Femur (tissue), 1 donor: ENCODE data around the gene JMY.

Source experiments
- DNase-seq: peaks from one replicate; pipeline ENCODE4 v3.0.0-alpha.2; 2017

The JMY gene

GRCh38 chr5:79301046-79301712 lies 65.2 kb downstream of the JMY start:
- DNase-seq, result no peak

DNA sequence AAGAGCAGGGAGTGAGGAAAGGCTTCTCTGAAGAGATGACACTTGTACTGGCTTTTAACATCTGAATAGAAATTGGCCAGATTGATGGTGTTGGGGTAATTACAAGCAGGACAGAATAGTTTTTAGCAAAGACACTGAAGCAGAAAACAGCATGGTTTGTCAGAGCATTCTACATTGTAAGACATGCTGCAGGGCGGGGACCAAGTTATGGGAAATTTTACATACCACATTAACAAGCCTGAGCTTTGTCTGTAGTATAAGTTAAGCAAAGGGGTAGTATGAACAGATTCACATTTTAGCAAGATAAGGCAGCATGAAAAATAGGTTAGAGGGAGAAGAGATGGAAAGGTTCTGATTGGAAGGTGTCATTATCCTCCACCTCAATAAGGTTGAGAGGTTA lies 66.5 kb downstream of the JMY start:
- DNase-seq, result no peak

DNA sequence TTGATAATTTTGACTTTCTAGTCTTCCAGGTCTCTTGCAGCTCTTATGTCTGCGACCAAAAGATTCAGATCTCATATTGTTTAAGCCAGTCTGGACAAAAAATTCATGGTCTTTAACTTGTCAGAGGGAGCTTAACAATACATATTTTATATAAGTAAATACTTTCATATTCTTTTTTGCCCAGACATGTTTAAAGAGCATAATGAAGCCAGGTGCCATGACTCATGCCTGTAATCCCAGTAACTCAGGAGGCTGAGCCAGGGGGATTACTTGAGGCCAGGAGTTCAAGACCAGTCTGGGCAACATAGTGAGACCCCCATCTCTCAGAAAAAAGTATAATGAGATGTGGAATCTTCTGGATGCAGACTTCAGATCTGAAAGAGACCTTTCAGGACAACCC lies 69.8 kb downstream of the JMY start:
- no peak for DNase-seq

GRCh38 chr5:79318935-79319614 lies 83.1 kb downstream of the JMY start:
- DNase-seq, result no peak

DNA sequence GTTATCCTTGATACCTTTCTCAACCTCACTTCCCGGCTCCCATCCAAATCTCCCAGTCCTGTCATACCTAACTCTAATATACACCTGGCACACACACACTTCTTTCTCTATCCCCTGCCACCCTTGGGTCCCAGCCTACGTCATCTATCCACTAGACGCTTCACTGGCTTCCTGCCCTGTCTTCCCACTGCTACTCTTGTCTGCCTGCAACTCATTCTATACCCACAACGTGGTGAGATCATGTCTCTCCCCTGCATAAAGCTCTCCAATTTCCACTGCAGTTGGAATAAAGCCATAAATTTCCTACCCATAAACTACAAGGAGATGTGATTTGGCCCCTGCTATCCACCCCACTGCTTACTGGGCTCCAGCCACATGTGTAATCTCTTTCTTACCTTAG lies 93.5 kb downstream of the JMY start:
- DNase-seq, result no peak

GRCh38 chr5:79330071-79330470 lies 94.1 kb downstream of the JMY start:
- no peak for DNase-seq

GRCh38 chr5:79333852-79334557 lies 98.1 kb downstream of the JMY start:
- DNase-seq, result no peak

- DNase-seq, result no peak
Observed at GRCh38 chr5:79346420-79346824, 110.5 kb downstream of the JMY start.

GRCh38 chr5:79349047-79349446 lies 113.1 kb downstream of the JMY start:
- DNase-seq, result no peak

- no peak for DNase-seq
Observed at GRCh38 chr5:79349881-79350280, 114.0 kb downstream of the JMY start.

- no peak for DNase-seq
Observed at GRCh38 chr5:79357398-79357797, 121.5 kb downstream of the JMY start.
